Measurements from ENCODE around the gene TUFT1. TPM values are rescaled to one million over a fixed set of nuclear protein-coding genes. Genes with fewer than 3 reads are reported as not detected.

The TUFT1 gene
- total and polyA plus RNA-seq, 2 of the 13 experiments (the other 11 are each of a cell fraction or from before 2014, with no cell fraction given), result 6.4 to 7.3 TPM

DNA sequence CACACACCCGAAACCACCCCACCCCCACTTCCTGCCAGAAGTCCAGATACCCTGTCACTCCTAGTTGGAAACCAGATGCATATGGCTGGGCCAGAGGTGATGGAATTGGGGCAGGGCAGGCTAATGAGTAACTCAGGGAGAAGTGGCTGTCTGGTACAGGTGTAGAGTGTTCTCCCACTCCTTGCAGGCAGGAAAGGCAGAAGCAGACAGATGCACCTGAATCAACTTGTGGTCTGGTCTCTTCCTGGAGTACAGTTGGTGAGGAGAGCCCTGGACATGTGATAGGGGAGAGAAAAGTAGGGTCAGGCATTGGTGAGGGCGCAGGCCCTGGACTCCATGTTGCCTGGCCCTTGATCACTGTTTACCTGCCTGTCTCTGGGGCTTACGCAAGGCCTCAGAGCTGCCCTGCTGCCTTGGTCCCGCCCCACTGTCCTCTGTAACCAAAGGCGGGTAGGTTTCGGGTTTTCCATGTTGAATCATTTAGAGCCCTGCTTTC lies 26.4 kb upstream of the TUFT1 start (continued):
- TF ChIP-seq, protein P1, sequence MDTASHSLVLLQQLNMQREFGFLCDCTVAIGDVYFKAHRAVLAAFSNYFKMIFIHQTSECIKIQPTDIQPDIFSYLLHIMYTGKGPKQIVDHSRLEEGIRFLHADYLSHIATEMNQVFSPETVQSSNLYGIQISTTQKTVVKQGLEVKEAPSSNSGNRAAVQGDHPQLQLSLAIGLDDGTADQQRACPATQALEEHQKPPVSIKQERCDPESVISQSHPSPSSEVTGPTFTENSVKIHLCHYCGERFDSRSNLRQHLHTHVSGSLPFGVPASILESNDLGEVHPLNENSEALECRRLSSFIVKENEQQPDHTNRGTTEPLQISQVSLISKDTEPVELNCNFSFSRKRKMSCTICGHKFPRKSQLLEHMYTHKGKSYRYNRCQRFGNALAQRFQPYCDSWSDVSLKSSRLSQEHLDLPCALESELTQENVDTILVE (CRISPR knock-in tag; IDR thresholded peaks at IDR 0.05), result no peak; the same call in 1 of the 2 replicates
- peak; percentile 42; the same call in 1 of the 2 replicates for TF ChIP-seq ZNF607 (CRISPR knock-in tag; IDR thresholded peaks at IDR 0.05; ENCODE audit: borderline replicate concordance)
- TF ChIP-seq ZNF652 (CRISPR knock-in tag; IDR thresholded peaks at IDR 0.05; ENCODE audit: borderline replicate concordance, low read depth), result no peak
- TF ChIP-seq SKI (IDR thresholded peaks at IDR 0.05; ENCODE audit: partially characterized antibody), result peak; percentile 59
- TF ChIP-seq SP5 (CRISPR knock-in tag; IDR thresholded peaks at IDR 0.05; ENCODE audit: borderline replicate concordance, low read depth), result peak; percentile 89
- TF ChIP-seq HES4 (CRISPR knock-in tag; IDR thresholded peaks at IDR 0.05; ENCODE audit: borderline replicate concordance), result peak; percentile 51; the same call in 1 of the 2 replicates
- TF ChIP-seq, protein P2, sequence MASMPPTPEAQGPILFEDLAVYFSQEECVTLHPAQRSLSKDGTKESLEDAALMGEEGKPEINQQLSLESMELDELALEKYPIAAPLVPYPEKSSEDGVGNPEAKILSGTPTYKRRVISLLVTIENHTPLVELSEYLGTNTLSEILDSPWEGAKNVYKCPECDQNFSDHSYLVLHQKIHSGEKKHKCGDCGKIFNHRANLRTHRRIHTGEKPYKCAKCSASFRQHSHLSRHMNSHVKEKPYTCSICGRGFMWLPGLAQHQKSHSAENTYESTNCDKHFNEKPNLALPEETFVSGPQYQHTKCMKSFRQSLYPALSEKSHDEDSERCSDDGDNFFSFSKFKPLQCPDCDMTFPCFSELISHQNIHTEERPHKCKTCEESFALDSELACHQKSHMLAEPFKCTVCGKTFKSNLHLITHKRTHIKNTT (CRISPR knock-in tag; IDR thresholded peaks at IDR 0.05), result no peak
- TF ChIP-seq KDM2A (CRISPR knock-in tag; IDR thresholded peaks at IDR 0.05; ENCODE audit: borderline replicate concordance, low read depth), result no peak; the same call in 1 of the 2 replicates
- TF ChIP-seq NFYC (CRISPR knock-in tag; IDR thresholded peaks at IDR 0.05), result no peak
- TF ChIP-seq, protein P3, sequence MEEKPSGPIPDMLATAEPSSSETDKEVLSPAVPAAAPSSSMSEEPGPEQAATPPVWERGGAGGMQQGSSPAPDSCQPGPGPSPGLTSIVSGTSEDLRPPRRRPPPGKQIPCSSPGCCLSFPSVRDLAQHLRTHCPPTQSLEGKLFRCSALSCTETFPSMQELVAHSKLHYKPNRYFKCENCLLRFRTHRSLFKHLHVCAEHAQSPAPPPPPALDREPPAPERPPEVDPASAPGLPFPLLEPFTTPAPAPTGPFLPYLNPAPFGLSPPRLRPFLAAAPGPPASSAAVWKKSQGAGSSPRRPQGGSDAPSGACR (CRISPR knock-in tag; IDR thresholded peaks at IDR 0.05), result 0 out of 2 replicates have a peak, but pooled peaks have one; percentile 50
